ENCODE measurements around the gene PLIN5. TPM values are rescaled to one million over a fixed set of nuclear protein-coding genes. Genes with fewer than 3 reads are reported as not detected.
"Not testable (repeated sequence)": the region's sequence is repeated elsewhere in the genome, so short reads cannot be mapped to it uniquely, and the experiment has no call there.

The PLIN5 gene
- total RNA-seq, 1 experiment from 2014 or later: not detected

- DNase-seq (ENCODE audit: low read depth, low spot score): no peak
These were observed 17.4 kb upstream of the PLIN5 start for GRCh38 chr19:4552525-4552819.

GRCh38 chr19:4550479-4551050, 15.5 kb upstream of the PLIN5 start:
- in situ Hi-C loops (cut with HindIII; ENCODE audit: low pct_unique_long_range_greater_than_20kb, low sequenced_read_pairs): no loop called here
- DNase-seq (ENCODE audit: low read depth, low spot score): no peak

More at GRCh38 chr19:4552525-4552819, 17.4 kb upstream of the PLIN5 start:
- in situ Hi-C loops (cut with HindIII; ENCODE audit: low pct_unique_long_range_greater_than_20kb, low sequenced_read_pairs): no loop called here

DNA sequence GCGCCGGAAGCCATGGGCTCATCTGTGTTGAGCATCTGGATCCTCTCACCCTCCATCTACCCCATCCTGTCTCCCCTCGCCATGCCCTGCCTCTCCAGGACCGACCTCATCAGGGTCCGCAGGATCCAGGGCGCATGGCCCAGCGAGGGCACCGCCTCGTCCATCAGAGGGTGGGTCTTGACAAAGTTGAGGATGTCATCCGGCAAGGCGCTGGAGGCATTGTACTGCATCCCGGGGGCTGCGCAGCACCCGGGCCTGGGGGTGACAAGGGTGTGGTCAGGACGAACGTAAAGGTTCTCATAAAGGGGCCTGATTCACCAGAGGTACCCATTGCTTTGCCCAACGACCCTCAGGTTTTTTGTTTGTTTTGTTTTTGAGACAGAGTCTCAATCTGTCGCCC, 15.0 kb upstream of the PLIN5 start:
- DNase-seq (ENCODE audit: low read depth, low spot score): no peak
- in situ Hi-C loops (cut with HindIII; ENCODE audit: low pct_unique_long_range_greater_than_20kb, low sequenced_read_pairs): no loop called here

DNA sequence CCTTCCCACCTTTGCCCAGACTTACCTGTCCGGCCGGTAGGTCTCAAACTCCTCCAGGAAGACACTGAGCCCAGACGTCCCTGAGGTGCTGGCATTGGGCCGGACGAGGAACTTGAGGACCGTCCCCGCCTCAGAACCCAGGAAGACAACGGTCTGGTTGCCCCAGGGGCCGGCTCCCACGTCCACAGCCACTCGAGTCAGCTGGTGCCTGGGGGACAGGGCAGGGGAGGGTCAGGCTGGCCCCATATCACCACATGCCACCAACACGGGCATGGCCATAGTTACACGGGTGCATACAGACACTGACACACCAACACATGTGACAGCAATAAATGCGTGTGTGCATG, 13.2 kb upstream of the PLIN5 start:
- DNase-seq (ENCODE audit: low read depth, low spot score): no peak
- in situ Hi-C loops (cut with HindIII; ENCODE audit: low pct_unique_long_range_greater_than_20kb, low sequenced_read_pairs): no loop called here

DNA sequence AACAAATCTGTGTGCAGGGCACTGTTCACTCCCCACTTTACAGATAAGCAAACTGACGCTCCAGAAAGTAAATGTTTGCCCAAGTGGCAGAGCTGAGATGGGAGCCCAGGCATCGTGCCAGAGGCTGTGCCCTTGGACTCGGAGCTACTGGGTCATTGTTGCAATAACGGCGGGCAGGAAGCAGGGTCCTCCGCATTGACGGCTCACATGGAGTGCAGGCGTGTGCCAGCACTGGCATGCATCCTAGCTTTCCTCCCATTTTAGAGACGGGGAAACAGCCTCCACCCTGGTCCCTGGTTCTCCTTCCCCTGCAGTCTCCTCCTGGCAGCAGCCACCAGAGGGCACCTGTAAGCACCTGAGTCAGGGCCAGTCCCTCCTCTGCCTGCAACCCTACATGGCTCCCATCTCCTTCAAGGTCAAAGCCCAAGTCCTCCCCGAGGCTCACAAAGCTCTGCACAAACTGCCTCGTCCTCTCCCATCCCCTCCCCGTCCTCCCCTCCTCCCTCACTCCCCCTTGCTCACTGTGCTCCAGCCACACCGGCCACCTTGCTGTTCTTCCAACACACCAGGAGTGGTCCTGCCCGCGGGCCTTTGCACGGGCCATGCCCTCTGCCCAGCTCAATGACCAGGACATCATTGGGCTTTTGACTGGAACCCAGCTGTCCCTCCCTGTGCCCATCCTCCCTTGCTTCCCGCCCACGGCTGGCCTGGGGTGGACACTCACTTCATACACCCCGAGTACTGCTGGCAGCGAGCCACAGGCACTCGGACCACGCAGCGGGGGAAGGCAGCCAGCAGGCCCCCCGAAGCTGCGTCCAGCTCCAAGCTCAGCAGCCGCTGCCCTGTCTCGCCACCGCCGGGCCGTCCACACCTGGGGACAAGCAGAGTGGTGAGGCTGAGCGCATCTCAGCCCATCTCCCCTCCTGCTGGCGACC, 12.5 kb upstream of the PLIN5 start:
- DNase-seq (ENCODE audit: low read depth, low spot score): peak; percentile 28

GRCh38 chr19:4543842-4544647, 9.0 kb upstream of the PLIN5 start:
- in situ Hi-C loops (cut with HindIII; ENCODE audit: low pct_unique_long_range_greater_than_20kb, low sequenced_read_pairs): no loop called here
- no peak for DNase-seq (ENCODE audit: low read depth, low spot score)

More for the DNA sequence above, 12.5 kb upstream of the PLIN5 start:
- in situ Hi-C loops (cut with HindIII; ENCODE audit: low pct_unique_long_range_greater_than_20kb, low sequenced_read_pairs): no loop called here

DNA sequence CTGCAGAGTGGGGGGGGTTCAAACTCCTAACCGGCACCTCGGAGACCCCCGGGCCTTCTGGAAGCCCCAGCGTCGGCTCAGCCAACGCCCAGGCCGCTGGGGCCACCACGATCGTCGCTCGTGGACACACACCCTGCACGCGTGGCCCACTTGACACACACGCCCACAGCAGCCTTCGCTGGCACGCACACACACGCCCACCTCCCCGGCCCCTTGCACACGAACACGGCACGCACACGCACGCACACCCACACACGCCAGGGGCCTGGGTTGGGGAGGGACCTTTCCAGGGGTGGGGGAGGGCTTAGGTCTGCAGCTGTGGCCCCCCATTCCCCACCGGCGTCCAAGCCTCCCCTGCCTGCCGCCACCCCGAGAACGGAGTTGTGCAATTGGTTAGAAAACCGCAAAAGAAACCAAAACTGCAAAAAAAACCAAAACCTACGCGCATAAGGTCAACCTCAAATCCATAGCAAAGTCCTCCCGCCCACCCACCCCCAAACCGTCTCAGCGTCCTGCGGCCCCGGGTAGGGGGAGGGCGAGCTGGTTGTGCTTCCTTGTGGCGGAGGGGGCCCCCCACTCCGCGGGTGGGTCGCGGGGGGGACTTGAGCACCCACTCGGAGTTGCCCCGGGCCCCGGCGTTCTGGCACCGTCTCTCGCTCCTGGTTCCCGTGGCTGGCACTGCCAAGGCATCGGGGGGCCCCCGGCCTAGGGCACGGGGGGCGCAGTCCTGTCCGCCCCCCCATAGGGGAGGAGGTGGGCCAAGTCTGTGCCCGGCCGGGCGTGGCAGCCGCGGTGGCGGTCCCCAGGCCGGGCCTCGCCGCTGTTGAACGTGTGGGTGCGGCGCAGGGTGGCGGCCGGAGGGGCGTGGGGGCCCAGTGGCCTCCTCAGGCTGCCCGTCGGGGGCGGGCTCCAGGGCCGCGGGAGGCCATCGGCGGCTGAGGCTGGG, 8.1 kb upstream of the PLIN5 start:
- in situ Hi-C loops (cut with HindIII; ENCODE audit: low pct_unique_long_range_greater_than_20kb, low sequenced_read_pairs): no loop called here
- no peak for DNase-seq (ENCODE audit: low read depth, low spot score)

- in situ Hi-C loops (cut with HindIII; ENCODE audit: low pct_unique_long_range_greater_than_20kb, low sequenced_read_pairs); DNase-seq (ENCODE audit: low read depth, low spot score): not testable (repeated sequence)
These were observed 6.8 kb upstream of the PLIN5 start for GRCh38 chr19:4541806-4542145.

DNA sequence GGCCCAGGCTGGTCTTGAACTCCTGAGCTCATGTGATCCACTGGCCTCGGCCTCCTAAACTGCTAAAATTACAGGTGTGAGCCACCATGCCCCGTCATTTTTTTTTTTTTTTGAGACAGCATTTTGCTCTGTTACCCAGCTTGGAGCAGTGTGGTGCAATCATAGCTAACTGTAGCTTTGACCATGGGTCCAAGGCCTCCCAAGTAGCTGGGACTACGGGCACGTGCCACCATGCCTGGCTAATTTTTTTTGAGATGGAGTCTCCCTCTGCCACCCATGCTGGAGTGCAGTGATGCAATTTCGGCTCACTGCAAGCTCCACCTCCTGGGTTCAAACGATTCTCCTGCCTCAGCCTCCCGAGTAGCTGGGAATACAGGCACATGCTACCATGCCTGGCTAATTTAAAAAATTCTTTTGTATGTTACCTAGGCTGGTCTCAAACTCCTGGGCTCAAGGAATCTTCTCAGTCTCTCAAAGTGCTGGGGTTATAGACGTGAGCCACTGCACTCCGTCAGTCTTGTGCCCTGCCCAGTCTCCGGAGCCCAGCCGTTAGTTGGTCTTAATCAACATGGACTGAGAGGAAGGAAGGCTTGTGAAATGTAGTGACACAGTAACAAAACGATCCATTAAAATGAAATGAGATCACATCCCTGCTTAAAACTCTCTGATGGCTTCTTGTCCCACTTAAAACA, 6.2 kb upstream of the PLIN5 start:
- in situ Hi-C loops (cut with HindIII; ENCODE audit: low pct_unique_long_range_greater_than_20kb, low sequenced_read_pairs): no loop called here
- DNase-seq (ENCODE audit: low read depth, low spot score): no peak

- no peak for DNase-seq (ENCODE audit: low read depth, low spot score)
- in situ Hi-C loops (cut with HindIII; ENCODE audit: low pct_unique_long_range_greater_than_20kb, low sequenced_read_pairs): no loop called here
These were observed 4.9 kb upstream of the PLIN5 start, which contains the start of gene LRG1 for GRCh38 chr19:4539693-4540581. TSS of gene LRG1 (minus strand) at chr19:4540036. CDS start at chr19:4540013, 23 bp downstream.

GRCh38 chr19:4539169-4539692, 4.2 kb upstream of the PLIN5 start:
- in situ Hi-C loops (cut with HindIII; ENCODE audit: low pct_unique_long_range_greater_than_20kb, low sequenced_read_pairs): no loop called here
- DNase-seq (ENCODE audit: low read depth, low spot score): no peak

- no peak for DNase-seq (ENCODE audit: low read depth, low spot score)
- in situ Hi-C loops (cut with HindIII; ENCODE audit: low pct_unique_long_range_greater_than_20kb, low sequenced_read_pairs): no loop called here
These were observed 3.6 kb upstream of the PLIN5 start for GRCh38 chr19:4538601-4538954.

DNA sequence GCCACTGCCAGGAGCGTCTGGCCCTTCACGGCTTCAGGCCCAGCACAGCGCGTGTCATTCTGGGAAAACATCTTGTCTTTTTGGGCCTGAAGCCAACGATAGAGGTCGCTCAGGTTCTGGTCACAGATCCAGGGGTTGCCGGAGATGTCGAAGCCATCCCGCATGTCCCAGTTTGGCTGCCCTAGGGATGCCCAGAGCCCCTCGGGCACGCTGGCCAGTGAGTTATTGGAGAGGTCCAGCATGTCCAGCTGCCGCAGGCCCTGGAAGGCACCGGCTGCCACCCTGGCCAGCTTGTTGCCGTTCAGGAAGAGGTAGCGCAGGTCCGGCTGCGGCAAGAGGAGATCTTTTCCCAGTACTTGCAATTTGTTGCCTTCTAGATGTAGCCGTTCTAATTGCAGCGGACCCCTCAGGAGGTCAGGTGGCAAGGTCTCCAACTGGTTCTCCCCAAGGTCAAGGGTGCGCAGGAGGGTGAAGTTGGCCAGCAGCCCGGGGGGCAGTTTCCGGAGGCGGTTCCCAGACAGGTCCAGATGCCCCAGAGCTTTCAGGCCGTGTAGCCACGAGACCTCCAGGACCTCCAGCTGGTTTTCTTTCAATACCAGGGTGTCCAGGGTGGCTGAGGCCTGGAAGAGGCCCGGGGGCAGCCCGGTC, 3.1 kb upstream of the PLIN5 start:
- in situ Hi-C loops (cut with HindIII; ENCODE audit: low pct_unique_long_range_greater_than_20kb, low sequenced_read_pairs): no loop called here
- DNase-seq (ENCODE audit: low read depth, low spot score): no peak

DNA sequence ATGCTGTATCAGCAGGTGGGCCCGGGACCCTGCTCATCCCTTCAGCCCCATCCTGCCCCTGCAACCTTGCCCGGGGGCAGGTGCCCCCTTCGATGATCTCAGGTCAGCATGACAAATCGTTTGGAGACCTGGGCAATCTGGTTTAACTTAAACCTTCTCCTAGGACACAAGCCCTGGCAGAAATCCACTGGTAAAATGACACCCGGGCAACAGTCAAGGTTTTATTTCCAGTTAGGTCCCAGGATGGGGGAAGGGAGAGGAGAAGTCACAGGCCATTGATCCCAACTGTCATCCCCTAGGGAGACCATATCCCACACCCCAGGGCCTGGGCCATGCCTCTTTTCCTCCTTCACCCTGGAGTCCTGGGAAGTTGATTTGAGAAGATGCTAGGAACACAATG, 1.8 kb upstream of the PLIN5 start:
- DNase-seq (ENCODE audit: low read depth, low spot score): no peak
- in situ Hi-C loops (cut with HindIII; ENCODE audit: low pct_unique_long_range_greater_than_20kb, low sequenced_read_pairs): no loop called here

DNA sequence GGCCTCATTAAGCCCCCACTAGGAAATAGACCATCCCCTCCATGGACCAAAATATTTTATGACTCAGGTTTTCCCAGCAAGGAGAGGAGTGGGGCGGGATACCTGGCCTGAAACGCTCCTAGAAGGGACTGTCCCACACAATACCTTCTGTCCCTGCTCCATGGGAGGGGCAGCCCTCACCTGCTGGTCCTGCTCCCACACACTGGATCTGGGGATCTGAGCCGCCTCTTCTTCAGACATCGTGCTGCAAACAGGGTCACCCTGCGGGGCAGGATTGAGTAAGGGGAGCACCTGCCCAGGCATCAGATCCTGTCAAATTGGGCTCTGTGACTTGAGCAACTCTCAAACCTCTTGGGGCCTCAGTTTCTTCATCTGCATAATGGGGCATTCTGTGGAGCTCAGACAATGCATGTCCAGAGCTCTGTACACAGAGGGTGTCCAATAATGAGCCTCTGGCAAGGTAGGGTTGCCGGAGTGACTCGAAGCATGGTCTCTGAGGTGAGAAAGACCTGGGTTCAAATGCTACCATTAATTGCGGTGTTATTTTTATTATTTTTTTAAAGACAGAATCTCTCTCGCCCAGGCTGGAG, 1.1 kb downstream of the PLIN5 start:
- DNase-seq (ENCODE audit: low read depth, low spot score): no peak
- in situ Hi-C loops (cut with HindIII; ENCODE audit: low pct_unique_long_range_greater_than_20kb, low sequenced_read_pairs): no loop called here
